EH (cell line): Measurements from ENCODE around the gene USP4.
"Not testable (repeated sequence)": the region's sequence is repeated elsewhere in the genome, so short reads cannot be mapped to it uniquely, and the experiment has no call there.

Experiments used
- DNase-seq: peaks from one replicate; pipeline ENCODE4 v3.0.0-alpha.2; 2015; ENCODE audit warnings: low read depth

Gene USP4

DNA sequence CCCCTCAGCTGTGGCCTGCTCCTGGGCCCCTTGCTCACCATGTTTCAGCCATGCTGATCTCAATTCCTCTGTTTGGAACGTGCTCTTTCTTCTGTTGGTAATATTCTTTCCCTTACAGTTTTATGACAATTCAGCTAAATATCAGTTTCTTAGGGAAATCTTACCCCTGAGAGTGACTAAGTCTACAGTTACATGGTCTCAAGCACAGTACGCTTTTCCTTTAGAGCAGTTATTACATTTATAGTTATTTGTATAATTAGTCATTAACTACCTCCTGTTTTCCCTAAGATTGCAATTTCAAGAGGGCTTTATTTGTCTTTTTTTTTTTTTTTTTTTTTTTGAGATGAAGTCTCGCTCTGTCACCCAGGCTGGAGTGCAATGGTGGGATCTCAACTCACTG, 86.3 kb downstream of the USP4 start:
- no peak for DNase-seq

DNA sequence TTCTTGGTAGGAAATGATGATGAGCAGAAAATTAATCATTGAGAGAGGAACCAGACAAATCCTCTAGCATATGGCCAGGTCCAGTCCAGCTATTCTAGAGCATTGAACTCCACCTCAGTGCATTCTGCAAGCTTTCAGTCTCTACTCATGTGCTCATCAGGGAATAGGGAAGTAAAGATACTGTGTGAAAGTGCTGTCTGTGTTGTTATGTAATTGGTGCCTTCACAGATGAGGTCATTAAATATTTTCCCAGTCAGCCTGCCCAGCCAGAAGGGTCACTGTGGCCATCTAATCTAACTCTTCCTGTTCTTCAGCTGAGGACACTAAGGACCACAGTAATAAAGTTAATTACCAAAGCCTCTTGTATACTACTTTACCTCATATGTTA, 91.0 kb downstream of the USP4 start:
- DNase-seq: peak; percentile 56

DNA sequence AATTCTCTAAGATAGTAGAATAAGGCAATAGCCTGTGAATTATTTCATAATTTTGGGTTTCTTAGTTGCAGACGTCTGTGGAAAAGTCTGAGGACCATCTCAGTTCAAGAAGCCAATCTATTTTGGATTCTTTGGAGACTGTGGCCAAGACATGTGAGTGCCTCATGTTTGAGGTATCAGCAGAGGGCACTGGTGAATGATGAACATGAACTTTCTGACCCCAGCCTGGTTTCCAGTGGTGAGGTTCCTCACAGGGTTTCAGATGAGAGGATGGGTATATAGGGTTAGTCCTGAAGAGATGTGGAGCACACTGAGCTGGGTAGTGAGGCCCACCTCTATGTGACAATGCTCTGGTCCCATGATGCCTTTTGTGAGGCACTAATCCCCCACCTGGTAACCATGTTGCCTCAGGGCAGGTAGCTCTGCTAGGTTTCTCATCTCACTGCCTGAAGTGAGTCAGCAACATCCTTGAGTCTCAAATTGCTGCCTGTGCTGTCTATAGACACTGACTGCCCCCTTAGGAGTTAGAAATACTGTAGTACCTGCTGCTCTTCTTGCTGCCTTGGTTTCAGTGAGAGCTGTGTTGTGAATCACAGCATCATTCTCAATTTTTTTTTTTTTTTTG, 95.2 kb downstream of the USP4 start:
- DNase-seq: no peak

DNA sequence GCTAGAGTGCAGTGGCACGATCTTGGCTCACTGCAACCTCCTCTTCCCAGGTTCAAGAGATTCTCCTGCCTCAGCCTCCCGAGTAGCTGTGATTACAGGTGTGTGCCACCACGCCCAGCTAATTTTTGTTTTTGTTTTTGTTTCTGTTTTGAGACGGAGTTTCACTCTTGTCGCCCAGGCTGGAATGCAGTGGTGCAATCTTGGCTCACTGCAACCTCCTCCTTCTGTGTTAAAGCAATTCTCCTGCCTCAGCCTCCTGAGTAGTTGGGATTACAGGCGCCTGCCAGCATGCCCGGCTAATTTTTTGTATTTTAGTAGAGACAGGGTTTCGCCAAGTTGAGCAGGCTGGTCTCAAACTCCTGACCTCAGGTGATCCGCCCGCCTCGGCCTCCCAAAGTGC, 99.8 kb downstream of the USP4 start:
- DNase-seq: not testable (repeated sequence)

DNA sequence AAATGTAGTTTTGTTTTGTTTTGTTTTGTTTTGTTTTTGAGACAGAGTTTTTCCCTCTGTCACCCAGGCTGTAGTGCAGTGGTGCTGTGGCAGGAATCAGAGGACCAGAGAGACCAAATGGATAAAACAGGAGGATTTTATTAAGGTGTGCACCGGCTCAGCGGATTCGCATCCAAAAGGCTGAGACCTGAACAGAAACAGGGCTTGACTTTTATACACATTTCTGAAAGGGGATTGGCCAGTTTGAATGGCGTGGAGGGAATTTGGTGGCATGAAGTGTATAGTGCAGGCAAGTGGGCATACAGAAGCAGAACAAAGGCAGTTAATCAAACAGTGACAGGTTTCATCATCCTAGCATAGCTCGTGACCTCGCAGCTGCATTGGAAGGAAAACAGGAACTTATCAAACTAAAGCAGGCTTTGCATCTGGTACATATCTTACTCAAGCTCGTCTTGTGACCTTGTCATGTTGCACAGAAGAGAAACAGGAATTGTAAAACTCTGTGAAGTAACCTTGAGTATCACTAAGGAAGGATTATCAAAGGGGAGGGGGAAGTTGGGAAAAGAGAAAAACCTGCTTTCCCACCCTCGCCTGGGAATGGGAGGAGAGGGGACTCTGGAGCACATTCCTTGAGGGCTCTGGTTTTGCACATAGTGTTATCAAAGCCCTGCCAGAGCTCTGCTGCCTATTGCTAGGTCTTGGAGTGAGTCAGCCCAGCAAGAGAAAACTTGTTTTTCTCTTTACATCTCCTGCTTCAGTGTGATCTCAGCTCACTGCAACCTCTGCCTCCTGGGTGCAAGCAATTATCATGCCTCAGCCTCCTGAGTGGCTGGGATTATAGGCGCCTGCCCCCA, 101.4 kb downstream of the USP4 start:
- peak; percentile 21 for DNase-seq

DNA sequence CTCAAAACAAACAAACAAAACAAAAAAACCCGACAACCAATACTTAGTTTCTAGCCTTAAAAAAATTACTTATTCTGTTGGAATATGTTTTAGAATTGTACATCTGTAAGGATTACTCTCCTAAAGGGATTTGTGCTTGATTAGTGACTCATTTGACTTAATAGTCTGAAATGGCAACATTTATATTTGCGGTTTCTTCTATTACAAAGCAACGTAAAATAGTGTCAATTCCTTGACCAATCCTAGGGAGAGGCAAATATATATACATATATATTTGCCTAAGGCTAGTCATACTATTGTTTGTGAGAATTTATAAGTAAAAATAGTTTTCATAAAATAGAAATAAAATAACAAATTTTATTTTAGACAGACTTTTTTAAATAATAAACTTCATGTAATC, 102.5 kb downstream of the USP4 start:
- DNase-seq: no peak

DNA sequence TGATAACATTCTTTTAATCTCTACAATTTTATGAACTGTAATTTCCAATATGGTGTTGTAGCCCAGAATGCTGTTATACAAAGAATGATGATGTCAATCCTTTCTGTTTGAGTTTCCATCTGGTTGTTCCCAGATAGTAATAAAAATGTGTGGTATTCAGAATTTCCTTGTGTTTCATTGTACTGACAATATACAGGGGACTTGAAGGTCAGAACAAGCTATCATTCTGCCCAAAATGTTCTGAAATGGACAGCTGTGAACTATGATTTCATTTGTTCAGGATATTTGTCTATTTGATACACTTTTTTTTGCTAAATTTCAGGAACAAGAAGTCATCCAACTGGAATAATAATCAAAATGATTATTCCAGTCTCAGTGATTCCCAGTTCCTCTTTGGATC, 103.6 kb downstream of the USP4 start:
- no peak for DNase-seq

DNA sequence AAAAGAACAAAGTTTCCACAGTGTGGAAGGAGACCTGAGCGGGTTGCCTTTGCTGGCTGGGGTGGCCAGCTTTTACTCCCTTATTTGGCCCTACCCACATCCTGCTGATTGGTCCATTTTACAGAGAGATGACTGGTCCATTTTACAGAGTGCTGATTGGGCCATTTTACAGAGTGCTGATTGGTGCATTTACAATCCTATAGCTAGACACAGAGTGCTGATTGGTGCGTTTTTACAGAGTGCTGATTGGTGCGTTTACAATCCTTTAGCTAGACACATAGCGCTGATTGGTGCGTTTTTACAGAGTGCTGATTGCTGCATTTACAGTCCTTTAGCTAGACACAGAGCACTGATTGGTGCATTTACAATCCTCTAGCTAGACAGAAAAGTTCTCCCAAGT, 111.0 kb downstream of the USP4 start:
- DNase-seq: not testable (repeated sequence)
